HEK293T (cell line): ENCODE measurements around the gene ABCA3.

ENCODE experiments used
- ARNT ChIP-seq: fragments of 450-650 bp; IDR thresholded peaks from 2 replicates; pipeline ENCODE4 v1.6.1; 2017; ENCODE audit warnings: mild to moderate bottlenecking
- BHLHE40 ChIP-seq: fragments of 450-650 bp; IDR thresholded peaks from 2 replicates; pipeline ENCODE4 v1.6.1; 2016; ENCODE audit warnings: mild to moderate bottlenecking, moderate library complexity, borderline replicate concordance
- TARDBP ChIP-seq: fragments of 450-650 bp; IDR thresholded peaks from 2 replicates; pipeline ENCODE4 v1.6.1; 2016
- ZNF384 ChIP-seq: fragments of 450-650 bp; IDR thresholded peaks from 2 replicates; pipeline ENCODE4 v1.6.1; 2016

- TF ChIP-seq ZNF384 (no peak), ARNT (no peak), TARDBP (no peak), BHLHE40 (no peak)
Measured at GRCh38 chr16:2270588-2271470, 69.7 kb downstream of the ABCA3 start.
